ENCODE data around the gene PSMB1. TPM values are rescaled to one million over a fixed set of nuclear protein-coding genes. Genes with fewer than 3 reads are reported as not detected.

The PSMB1 gene
- total RNA-seq, 1 experiment from 2014 or later = 628 TPM

Other genes starting within 250 kb of the PSMB1 start
- 11.7 and 15.0 TPM in 2 replicates for gene FAM120B, start 246.5 kb downstream of the PSMB1 start, total RNA-seq (2014; rRNA removed; shearing (Covaris generic))
- 18.0 and 25.0 TPM in 2 replicates for gene TBP, start 1.1 kb upstream of the PSMB1 start, total RNA-seq (2014; rRNA removed; shearing (Covaris generic))
- gene PDCD2, start 31.3 kb upstream of the PSMB1 start, total RNA-seq (2014; rRNA removed; shearing (Covaris generic)) = 123 and 141 TPM in 2 replicates